ENCODE data around the gene PNPLA5. TPM values are rescaled to one million over a fixed set of nuclear protein-coding genes. Genes with fewer than 3 reads are reported as not detected.
"Not testable (repeated sequence)": the region's sequence is repeated elsewhere in the genome, so short reads cannot be mapped to it uniquely, and the experiment has no call there.

The PNPLA5 gene
- total RNA-seq, 1 donor from 2014 or later = not detected

GRCh38 chr22:43904412-43904811 lies 12.6 kb upstream of the PNPLA5 start:
- not testable (repeated sequence) for H3K4me3 ChIP-seq (ENCODE audit: low read depth, low read length); DNase-seq (ENCODE audit: low read depth)
- TF ChIP-seq CTCF (conservative IDR thresholded peaks at IDR 0.05; ENCODE audit: low read depth, low read length) = peak; percentile 40

DNA sequence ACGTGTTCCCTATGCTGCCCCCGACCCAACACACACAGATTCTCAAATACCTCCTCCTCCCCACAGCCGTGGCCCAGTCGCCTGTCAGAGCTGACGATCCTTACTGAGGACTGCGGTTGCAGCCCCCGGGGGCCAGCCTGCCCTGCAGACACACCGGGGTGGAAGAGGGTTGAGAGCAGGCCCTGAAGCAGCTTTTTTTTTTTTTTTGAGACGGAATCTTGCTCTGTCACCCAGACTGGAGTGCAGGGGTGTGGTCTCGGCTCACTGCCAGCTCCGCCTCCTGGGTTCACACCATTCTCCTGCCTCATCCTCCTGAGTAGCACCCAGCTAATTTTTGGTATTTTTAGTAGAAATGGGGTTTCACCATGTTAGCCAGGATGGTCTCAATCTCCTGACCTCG lies 11.2 kb upstream of the PNPLA5 start:
- DNase-seq (ENCODE audit: low read depth) = not testable (repeated sequence)

GRCh38 chr22:43901976-43902643 lies 10.3 kb upstream of the PNPLA5 start:
- DNase-seq (ENCODE audit: low read depth) = no peak
- TF ChIP-seq CTCF (conservative IDR thresholded peaks at IDR 0.05; ENCODE audit: low read depth, low read length) = no peak
- no peak overlapping the region for H3K4me3 ChIP-seq (ENCODE audit: low read depth, low read length)

More for the DNA sequence above, 11.2 kb upstream of the PNPLA5 start:
- H3K4me3 ChIP-seq (ENCODE audit: low read depth, low read length) = not testable (repeated sequence)

DNA sequence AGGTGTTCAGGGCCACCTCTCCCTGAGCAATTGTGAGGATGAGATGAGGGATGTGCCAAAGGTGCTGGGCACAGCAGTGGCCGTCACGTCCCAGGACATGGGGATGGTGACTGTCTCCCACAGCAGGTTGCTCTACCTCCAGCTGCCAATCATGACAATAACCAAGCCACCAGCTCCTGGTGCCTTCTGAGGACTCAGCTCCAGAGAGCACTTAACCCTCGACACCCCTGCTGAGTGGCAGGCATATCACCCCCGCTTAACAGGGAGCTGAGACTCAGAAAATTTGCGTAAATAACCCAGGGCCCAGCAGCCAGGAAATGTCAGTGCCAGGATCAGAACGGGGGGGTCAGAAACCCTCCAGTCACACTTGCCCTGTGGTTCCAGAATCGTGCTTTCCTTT lies 8.4 kb upstream of the PNPLA5 start:
- TF ChIP-seq CTCF (conservative IDR thresholded peaks at IDR 0.05; ENCODE audit: low read depth, low read length) = no peak
- no peak overlapping the region for H3K4me3 ChIP-seq (ENCODE audit: low read depth, low read length)
- DNase-seq (ENCODE audit: low read depth) = no peak

DNA sequence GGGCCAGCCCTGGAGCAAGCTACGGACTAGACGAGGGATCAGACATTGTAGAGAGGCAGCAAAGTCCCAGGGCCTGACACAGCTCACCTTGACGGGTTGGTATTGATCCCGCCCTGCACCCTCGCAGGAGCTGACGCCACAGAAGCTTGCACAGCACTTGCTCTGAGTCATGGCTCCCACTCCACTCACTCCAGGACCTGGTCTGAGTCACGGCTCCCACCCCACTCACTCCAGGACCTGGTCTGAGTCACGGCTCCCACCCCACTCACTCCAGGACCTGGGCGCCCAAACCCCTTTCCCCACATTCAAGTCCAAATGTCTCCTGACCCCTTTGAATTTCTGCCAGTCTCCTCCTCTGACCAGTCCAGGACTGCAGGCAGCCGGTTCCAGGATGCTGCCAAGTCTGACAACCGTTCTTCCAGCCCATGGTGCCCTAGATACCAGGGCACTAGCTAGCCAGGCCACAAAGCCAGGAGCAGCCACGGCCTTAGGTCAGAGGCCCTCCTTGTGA lies 6.0 kb upstream of the PNPLA5 start:
- TF ChIP-seq CTCF (conservative IDR thresholded peaks at IDR 0.05; ENCODE audit: low read depth, low read length) = no peak
- no peak for DNase-seq (ENCODE audit: low read depth)
- H3K4me3 ChIP-seq (ENCODE audit: low read depth, low read length) = no peak overlapping the region

DNA sequence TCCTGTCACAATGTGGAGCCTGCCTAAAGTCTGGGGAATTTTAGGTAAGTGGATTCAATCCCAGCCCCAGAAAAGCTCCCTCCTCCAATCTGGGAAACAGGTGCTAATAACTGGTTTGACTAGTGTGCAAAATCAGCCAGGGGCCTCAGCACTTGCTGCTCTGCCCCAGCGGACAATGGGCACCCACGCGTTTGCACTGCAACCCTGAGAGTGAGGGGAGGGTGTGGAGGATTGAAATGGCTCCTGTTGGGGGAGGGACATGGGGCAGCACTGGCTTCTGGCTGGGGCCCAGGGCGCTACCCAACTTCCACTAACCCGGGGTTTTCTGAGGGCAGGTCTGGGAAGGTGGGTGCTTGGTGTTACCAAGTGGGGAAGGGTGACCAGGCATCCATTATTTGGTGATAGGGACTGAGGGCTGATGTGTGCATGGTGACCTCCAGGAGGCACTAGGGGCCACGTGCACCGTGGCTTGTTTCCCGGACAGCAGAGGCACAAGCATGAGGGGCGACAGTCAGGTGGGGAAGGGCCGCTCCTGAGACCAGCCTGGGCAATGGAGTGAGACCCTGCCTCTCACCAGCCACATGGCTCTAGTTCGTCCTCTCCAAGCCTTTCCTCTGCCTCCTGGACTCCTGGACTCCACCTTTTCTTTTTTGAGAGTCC lies 4.3 kb upstream of the PNPLA5 start:
- TF ChIP-seq CTCF (conservative IDR thresholded peaks at IDR 0.05; ENCODE audit: low read depth, low read length) = no peak
- H3K4me3 ChIP-seq (ENCODE audit: low read depth, low read length) = no peak overlapping the region
- no peak for DNase-seq (ENCODE audit: low read depth)

GRCh38 chr22:43894122-43894521 lies 2.3 kb upstream of the PNPLA5 start:
- TF ChIP-seq CTCF (conservative IDR thresholded peaks at IDR 0.05; ENCODE audit: low read depth, low read length) = no peak
- DNase-seq (ENCODE audit: low read depth) = no peak
- no peak overlapping the region for H3K4me3 ChIP-seq (ENCODE audit: low read depth, low read length)
